Neutrophil (primary cell): Measurements from ENCODE around the gene RIPOR2.
A peak's percentile ranks its signal among the peaks of the same experiment; 100 is the strongest.

ENCODE experiments used
- H3K27ac ChIP-seq: fragments of 200-600 bp; sonication (generic); 2 replicates; pipeline ENCODE4 v1.5.1; 2016; ENCODE audit warnings: mild to moderate bottlenecking, moderate library complexity
- H3K27me3 ChIP-seq: fragments of 200-600 bp; sonication (generic); 2 replicates; pipeline ENCODE4 v1.6.0; 2016; ENCODE audit warnings: mild to moderate bottlenecking
- H3K36me3 ChIP-seq: fragments of 200-600 bp; sonication (generic); 2 replicates; pipeline ENCODE4 v1.5.1; 2017
- H3K4me1 ChIP-seq, 2 experiments: fragments of 200-600 bp in 1 of 2; sonication (generic) in 1 of 2; 1 replicate in 1 of 2; 2 replicates in 1 of 2; pipeline versions ENCODE4 v1.5.1 to v1.6.1; 2013 to 2016; ENCODE audit warnings: low read depth in 1 of 2, low read length in 1 of 2, mild to moderate bottlenecking in 1 of 2, moderate library complexity in 1 of 2; ENCODE audit not compliant: control insufficient read depth in 1 of 2, insufficient read depth in 1 of 2
- H3K4me3 ChIP-seq, 2 experiments: fragments of 200-600 bp in 1 of 2; sonication (generic) in 1 of 2; 1 replicate in 1 of 2; 2 replicates in 1 of 2; pipeline ENCODE4 v1.5.1; 2013 to 2016; ENCODE audit warnings: low read depth in 1 of 2, low read length in 1 of 2, mild to moderate bottlenecking in 1 of 2, moderate library complexity in 1 of 2
- H3K9me3 ChIP-seq: fragments of 200-600 bp; sonication (generic); 2 replicates; pipeline ENCODE4 v1.5.1; 2016
- CTCF ChIP-seq: fragments of 200-600 bp; sonication (generic); IDR thresholded peaks from 2 replicates; pipeline ENCODE4 v1.5.1; 2016; ENCODE audit warnings: antibody characterized with exemption

The RIPOR2 gene

GRCh38 chr6:24825130-24825630, 110.6 kb downstream of the RIPOR2 start:
- Histone ChIP-seq H3K9me3 (peaks cover 16% of the 10 kb centered on the region), H3K27me3 (no peaks in the 10 kb centered on the region), H3K36me3 (peaks cover 100% of the 10 kb centered on the region), H3K27ac (no peak overlapping the region), H3K4me1 (no peaks in the 10 kb centered on the region), H3K4me3 (no peak overlapping the region)
- no peak for TF ChIP-seq CTCF

GRCh38 chr6:24824142-24824938, 111.4 kb downstream of the RIPOR2 start:
- Histone ChIP-seq H3K27me3 (no peaks in the 10 kb centered on the region), H3K36me3 (peaks cover 100% of the 10 kb centered on the region), H3K4me1 (no peaks in the 10 kb centered on the region), H3K27ac (no peak overlapping the region), H3K9me3 (peaks cover 16% of the 10 kb centered on the region), H3K4me3 (no peak overlapping the region)
- no peak for TF ChIP-seq CTCF

GRCh38 chr6:24823185-24823584, 112.6 kb downstream of the RIPOR2 start:
- H3K27me3 ChIP-seq: no peaks in the 10 kb centered on the region
- no peaks in the 10 kb centered on the region for H3K4me1 ChIP-seq
- no peak overlapping the region for H3K4me3 ChIP-seq
- H3K36me3 ChIP-seq: peaks cover 100% of the 10 kb centered on the region
- no peak overlapping the region for H3K27ac ChIP-seq
- H3K9me3 ChIP-seq: peaks cover 15% of the 10 kb centered on the region
- no peak for TF ChIP-seq CTCF

GRCh38 chr6:24822696-24823095, 113.1 kb downstream of the RIPOR2 start:
- Histone ChIP-seq H3K27ac (no peak overlapping the region), H3K4me1 (no peaks in the 10 kb centered on the region), H3K27me3 (no peaks in the 10 kb centered on the region), H3K36me3 (peaks cover 100% of the 10 kb centered on the region), H3K4me3 (no peak overlapping the region), H3K9me3 (peaks cover 10% of the 10 kb centered on the region)
- TF ChIP-seq CTCF: no peak

- no peaks in the 10 kb centered on the region for H3K4me1 ChIP-seq
- peak overlapping the region; percentile 40 for H3K27ac ChIP-seq
- no peak for TF ChIP-seq CTCF
- H3K27me3 ChIP-seq: no peaks in the 10 kb centered on the region
- H3K9me3 ChIP-seq: peaks cover 8% of the 10 kb centered on the region
- H3K4me3 ChIP-seq: no peak overlapping the region
- H3K36me3 ChIP-seq: peaks cover 95% of the 10 kb centered on the region
Measured at GRCh38 chr6:24821860-24822444, 113.8 kb downstream of the RIPOR2 start.
